Tibial nerve (tissue), 4 donors: ENCODE results near the gene RUNX3. TPM values are rescaled to one million over a fixed set of nuclear protein-coding genes. Genes with fewer than 3 reads are reported as not detected.

Experiments
- DNase-seq, 2 donors: peaks; one replicate each; pipeline ENCODE4 v3.0.0-alpha.2; 2019; ENCODE audit warnings: low spot score in 2 of 2
- H3K27ac ChIP-seq, 4 donors: fragments of 200-600 bp; sonication (generic) in 3 of 4; one replicate each; pipeline ENCODE4 v1.5.1; 2017 to 2019; ENCODE audit warnings: mild to moderate bottlenecking in 1 of 4
- H3K27me3 ChIP-seq, 2 donors: fragments of 200-600 bp; sonication (generic) in 1 of 2; one replicate each; pipeline versions ENCODE4 v1.5.1 to v1.6.0; 2017 to 2019
- H3K36me3 ChIP-seq, 3 donors: fragments of 200-600 bp; sonication (generic); one replicate each; pipeline ENCODE4 v1.5.1; 2018 to 2019
- H3K4me1 ChIP-seq, 4 donors: fragments of 200-600 bp; sonication (generic) in 3 of 4; one replicate each; pipeline ENCODE4 v1.5.1; 2017 to 2019
- H3K4me3 ChIP-seq, 4 donors: fragments of 200-600 bp; sonication (generic) in 3 of 4; one replicate each; pipeline ENCODE4 v1.5.1; 2017 to 2019; ENCODE audit warnings: mild to moderate bottlenecking in 1 of 4, moderate library complexity in 1 of 4
- H3K9me3 ChIP-seq, 4 donors: fragments of 200-600 bp; sonication (generic) in 3 of 4; one replicate each; pipeline ENCODE4 v1.5.1; 2017 to 2019
- EP300 ChIP-seq, 2 donors: sonication (generic); formaldehyde crosslinking; IDR thresholded peaks; one replicate each; pipeline ENCODE4 v1.6.1; 2017; ENCODE audit warnings: antibody characterized with exemption in 2 of 2, mild to moderate bottlenecking in 1 of 2
- POLR2A ChIP-seq, 2 donors: fragments of 450-650 bp; IDR thresholded peaks; one replicate each; pipeline ENCODE4 v1.6.1; 2017; ENCODE audit warnings: antibody characterized with exemption in 2 of 2, mild to moderate bottlenecking in 2 of 2, moderate library complexity in 2 of 2
- WGBS, 2 donors: methylation state at CpG; one replicate each; pipeline ENCODE4 v1.1.5; 2018; 5-methylcytosine and 5-hydroxymethylcytosine counted together
- total RNA-seq, 4 donors: library from RNA; depleted of rRNA; stranded (reverse); fragments of >200 nt; gene quantifications; one replicate each; pipeline ENCODE4 v1.1.0, GENCODE V29; 2016
- TF ChIP-seq, protein P1 (sequence below), 5 experiments: fragments of 200-600 bp in 3 of 5; fragments of 450-650 bp in 2 of 5; sonication (generic) in 3 of 5; IDR thresholded peaks; one replicate each; pipeline ENCODE4 v1.5.1; 2016 to 2019; ENCODE audit warnings: antibody characterized with exemption in 5 of 5, mild to moderate bottlenecking in 3 of 5, moderate library complexity in 2 of 5

Gene RUNX3
- total RNA-seq, 4 donors from 2014 or later: 0.22 to 3.3 (median 1.2) TPM

DNA sequence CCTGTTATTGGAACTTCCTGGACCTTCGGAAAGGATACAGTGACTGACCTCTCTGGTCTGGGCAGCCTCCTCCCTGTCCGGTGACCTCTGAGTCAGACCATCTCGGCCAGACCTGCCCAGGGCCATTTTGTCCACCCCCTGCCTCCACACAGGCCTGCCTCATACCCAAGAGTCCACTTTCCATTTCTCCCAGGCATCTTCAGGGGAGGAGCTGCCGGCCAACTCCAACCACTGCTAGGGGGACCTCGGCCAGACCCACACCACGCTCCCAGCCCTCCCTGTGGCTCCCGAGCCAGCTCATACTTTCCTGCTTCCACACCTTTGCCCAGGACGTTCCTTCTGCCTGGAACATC is 29.5 kb upstream of the RUNX3 start:
- no peak for DNase-seq
- TF ChIP-seq, protein P1, sequence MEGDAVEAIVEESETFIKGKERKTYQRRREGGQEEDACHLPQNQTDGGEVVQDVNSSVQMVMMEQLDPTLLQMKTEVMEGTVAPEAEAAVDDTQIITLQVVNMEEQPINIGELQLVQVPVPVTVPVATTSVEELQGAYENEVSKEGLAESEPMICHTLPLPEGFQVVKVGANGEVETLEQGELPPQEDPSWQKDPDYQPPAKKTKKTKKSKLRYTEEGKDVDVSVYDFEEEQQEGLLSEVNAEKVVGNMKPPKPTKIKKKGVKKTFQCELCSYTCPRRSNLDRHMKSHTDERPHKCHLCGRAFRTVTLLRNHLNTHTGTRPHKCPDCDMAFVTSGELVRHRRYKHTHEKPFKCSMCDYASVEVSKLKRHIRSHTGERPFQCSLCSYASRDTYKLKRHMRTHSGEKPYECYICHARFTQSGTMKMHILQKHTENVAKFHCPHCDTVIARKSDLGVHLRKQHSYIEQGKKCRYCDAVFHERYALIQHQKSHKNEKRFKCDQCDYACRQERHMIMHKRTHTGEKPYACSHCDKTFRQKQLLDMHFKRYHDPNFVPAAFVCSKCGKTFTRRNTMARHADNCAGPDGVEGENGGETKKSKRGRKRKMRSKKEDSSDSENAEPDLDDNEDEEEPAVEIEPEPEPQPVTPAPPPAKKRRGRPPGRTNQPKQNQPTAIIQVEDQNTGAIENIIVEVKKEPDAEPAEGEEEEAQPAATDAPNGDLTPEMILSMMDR (IDR thresholded peaks at IDR 0.05): no peak
- no peak for TF ChIP-seq EP300 (IDR thresholded peaks at IDR 0.05)
- TF ChIP-seq POLR2A (IDR thresholded peaks at IDR 0.05): no peak
- no peaks in the 10 kb centered on the region for H3K36me3 ChIP-seq
- H3K27me3 ChIP-seq: peaks cover 0 to 35% of the 10 kb centered on the region in 2 donors
- H3K4me1 ChIP-seq: no peaks in the 10 kb centered on the region
- H3K4me3 ChIP-seq: no peak overlapping the region
- H3K9me3 ChIP-seq: no peaks in the 10 kb centered on the region
- no peak overlapping the region for H3K27ac ChIP-seq
- 61 to 69% methylated on average over 8 of the region's 8 CpGs for WGBS, 2 donors

DNA sequence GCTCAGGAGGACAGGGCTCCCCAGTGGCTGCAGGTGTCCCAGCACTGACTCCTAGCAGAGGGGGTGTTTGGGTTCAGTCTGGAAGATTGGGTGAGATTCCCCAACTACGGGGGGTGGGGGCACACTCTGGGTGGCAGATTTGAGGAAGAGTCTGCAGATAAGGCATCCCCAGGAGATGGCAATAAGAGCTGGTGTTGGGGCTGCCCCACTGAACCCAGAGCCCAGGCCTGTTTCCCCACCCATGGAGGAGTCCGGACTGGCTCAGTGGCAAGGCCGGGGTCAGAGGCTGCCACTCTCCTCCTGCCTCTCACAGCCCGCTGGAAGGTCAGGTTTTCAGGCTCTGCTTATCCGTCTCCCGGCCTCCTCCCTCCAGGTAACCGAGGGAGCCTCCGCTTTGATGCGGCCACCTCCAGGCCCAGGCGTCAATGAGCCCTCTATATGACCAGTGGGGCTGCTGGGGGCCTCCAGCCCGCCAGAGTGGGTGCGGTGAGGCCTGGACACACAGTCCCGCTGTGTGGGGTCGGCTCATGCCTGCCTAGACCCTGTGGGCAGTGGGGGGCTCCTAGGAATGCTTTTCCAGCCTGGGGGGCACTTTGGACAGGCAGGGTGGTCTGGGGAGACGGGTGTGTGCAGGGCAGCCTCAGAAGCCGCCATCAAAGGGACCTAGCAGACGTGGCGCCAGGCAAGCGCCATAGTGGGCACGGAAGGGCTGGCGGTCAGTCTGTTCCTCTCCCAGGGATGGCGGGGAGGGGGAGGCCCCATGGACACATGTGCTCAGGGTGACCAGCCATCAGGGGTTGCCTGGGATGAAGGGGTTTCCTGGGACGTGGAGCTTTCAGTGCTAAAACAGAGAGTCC is 28.9 kb upstream of the RUNX3 start:
- Histone ChIP-seq H3K9me3 (no peaks in the 10 kb centered on the region), H3K27ac (no peak overlapping the region), H3K4me3 (no peak overlapping the region), H3K36me3 (no peaks in the 10 kb centered on the region), H3K27me3 (peaks cover 0 to 35% of the 10 kb centered on the region in 2 donors), H3K4me1 (no peaks in the 10 kb centered on the region)
- WGBS, 2 donors: 84 to 85% methylated on average over 20 to 21 of the region's 23 CpGs
- no peak for DNase-seq
- TF ChIP-seq, protein P1 (IDR thresholded peaks at IDR 0.05): no peak
- no peak for TF ChIP-seq EP300 (IDR thresholded peaks at IDR 0.05)
- TF ChIP-seq POLR2A (IDR thresholded peaks at IDR 0.05): no peak

DNA sequence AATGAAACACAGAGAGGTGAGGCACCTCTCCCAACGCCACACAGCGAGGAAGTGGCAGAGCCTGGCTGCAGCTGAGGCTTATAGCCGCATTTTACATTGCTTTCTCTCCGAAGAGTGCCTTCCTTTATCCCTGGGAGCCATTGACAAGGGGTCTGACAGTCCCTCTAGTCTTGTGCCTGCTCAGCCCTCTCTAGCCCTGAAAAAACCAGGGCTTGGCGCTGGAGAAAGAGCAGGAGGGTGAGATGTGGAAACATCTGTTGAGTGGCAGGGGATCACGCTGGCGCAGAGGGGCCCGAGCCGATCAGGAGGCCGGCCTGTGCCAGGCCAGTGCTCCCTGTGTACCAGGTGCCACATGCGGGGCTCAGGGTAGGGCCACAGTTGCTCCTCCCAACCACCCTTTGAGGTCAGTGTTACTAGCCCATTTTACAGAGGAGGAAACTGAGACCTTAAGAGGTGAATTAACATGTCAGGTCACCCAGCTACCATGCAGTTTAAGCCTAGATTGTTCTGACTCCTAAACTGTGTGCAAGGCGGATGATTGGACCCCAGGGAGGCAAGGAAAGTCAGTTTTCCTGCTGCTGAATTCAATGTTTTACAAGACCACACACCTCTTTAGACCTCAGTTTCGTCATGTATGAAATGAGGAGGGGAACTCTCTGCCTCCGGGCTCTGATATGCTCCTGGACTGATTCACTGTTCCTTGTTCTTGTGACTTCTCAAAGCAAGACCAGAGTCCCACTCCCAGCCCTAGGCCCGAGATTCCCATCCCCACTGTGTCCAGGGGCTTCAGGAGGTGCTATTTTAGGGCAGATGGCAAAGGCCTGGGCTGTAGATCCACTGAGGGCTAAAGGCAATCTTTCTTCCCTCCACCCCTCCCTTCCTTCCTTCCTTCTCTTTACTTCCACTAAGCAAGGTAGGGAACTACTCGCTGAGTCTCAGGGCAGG is 28.0 kb upstream of the RUNX3 start:
- no peaks in the 10 kb centered on the region for H3K9me3 ChIP-seq
- H3K4me3 ChIP-seq: no peak overlapping the region
- TF ChIP-seq POLR2A (IDR thresholded peaks at IDR 0.05) (no peak), EP300 (IDR thresholded peaks at IDR 0.05) (no peak)
- TF ChIP-seq, protein P1 (IDR thresholded peaks at IDR 0.05): no peak
- peaks cover 0 to under 1% (median 0%) of the 10 kb centered on the region in 4 donors for H3K4me1 ChIP-seq
- H3K27me3 ChIP-seq: peaks cover 0 to 33% of the 10 kb centered on the region in 2 donors
- H3K27ac ChIP-seq: no peak overlapping the region
- no peaks in the 10 kb centered on the region for H3K36me3 ChIP-seq
- 86 to 89% methylated on average over 13 to 16 of the region's 16 CpGs for WGBS, 2 donors
- DNase-seq: no peak

DNA sequence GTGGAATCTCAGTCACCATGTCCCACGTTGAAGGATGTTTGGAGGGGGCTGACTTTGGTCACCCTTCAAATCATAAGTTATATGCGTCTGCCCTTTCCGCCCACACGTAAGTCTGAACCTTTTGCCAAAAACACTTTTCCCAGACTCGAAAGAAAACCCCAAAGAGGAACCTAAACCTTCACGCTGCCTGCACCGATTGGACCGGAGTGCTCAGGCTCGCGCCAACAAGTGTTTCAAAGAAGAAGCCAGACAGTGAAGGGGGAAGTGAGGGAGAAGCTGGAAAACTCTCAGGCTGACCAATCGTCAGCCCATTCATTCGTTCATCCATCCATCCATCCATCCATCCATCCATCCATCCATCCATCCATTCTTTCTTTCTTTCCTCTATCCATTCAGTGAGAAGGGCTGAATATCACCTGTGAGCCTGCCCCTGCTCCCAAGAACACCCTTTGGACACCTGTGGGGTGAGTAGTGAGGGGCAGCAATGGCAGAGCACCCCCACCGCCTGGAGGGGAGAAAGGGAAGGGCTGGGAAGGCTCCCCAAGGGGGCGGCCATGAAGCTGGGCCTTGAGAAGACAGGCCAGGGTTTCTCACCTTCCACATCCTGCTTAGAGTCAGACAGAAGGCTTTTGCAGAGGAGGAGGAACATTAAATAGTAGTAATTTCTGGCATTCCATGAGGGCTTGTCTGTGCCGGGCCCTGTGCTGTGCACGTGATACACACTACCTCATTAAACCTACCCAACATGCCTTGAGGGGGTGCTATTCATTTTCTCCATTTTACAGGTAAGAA is 27.1 kb upstream of the RUNX3 start:
- no peak overlapping the region for H3K27ac ChIP-seq
- 57 to 59% methylated on average over 16 of the region's 16 CpGs for WGBS, 2 donors
- no peaks in the 10 kb centered on the region for H3K36me3 ChIP-seq
- H3K9me3 ChIP-seq: no peaks in the 10 kb centered on the region
- H3K4me3 ChIP-seq: no peak overlapping the region
- TF ChIP-seq POLR2A (IDR thresholded peaks at IDR 0.05): no peak
- TF ChIP-seq, protein P1 (IDR thresholded peaks at IDR 0.05): no peak
- TF ChIP-seq EP300 (IDR thresholded peaks at IDR 0.05): no peak
- H3K4me1 ChIP-seq: peaks cover 0 to 9% (median 0%) of the 10 kb centered on the region in 4 donors
- no peak for DNase-seq
- H3K27me3 ChIP-seq: peaks cover 0 to 27% of the 10 kb centered on the region in 2 donors
